Measurements from ENCODE around the gene TEDC1. TPM values are rescaled to one million over a fixed set of nuclear protein-coding genes. Genes with fewer than 3 reads are reported as not detected.

The TEDC1 gene
- total RNA-seq, 1 experiment from 2014 or later: 17.9 TPM

DNA sequence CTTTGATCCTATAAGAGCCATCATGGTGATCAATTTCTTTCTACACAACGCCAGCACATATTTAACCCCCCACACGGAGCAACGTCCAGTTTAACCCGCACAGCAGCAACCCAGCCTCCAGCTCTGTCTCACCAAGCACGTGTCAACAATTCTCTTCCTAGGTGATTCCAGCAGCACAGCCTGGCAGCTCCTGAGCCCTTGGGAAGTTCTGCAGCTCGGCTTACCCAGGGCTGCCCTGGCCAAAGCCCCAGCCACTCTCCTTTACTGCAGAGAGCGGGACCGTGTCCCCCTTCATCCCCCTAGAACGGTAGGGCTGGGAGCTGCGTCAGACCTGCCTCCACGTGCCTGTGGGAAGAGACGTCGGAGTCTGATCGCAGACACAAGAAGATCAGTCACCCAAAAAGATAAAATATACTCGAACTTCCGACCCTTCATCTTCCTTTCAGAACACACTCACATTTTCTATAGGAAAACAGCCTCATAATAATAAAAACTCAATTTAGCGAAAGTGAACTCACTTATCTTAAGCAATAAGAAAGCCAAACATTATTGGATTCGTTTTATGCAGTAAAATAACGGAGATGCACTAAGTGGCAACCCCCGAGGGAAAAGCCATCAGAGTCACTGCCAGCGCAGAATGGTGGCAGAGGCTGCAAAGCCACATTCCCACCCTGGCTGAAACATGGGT lies 42.9 kb downstream of the TEDC1 start (continued):
- TF ChIP-seq E2F4 (CRISPR knock-in tag; IDR thresholded peaks at IDR 0.05; ENCODE audit: borderline replicate concordance, low read depth) (no peak), FOXP1 (CRISPR knock-in tag; IDR thresholded peaks at IDR 0.05; ENCODE audit: borderline replicate concordance) (no peak), MXD4 (CRISPR knock-in tag; IDR thresholded peaks at IDR 0.05; ENCODE audit: borderline replicate concordance) (no peak)

DNA sequence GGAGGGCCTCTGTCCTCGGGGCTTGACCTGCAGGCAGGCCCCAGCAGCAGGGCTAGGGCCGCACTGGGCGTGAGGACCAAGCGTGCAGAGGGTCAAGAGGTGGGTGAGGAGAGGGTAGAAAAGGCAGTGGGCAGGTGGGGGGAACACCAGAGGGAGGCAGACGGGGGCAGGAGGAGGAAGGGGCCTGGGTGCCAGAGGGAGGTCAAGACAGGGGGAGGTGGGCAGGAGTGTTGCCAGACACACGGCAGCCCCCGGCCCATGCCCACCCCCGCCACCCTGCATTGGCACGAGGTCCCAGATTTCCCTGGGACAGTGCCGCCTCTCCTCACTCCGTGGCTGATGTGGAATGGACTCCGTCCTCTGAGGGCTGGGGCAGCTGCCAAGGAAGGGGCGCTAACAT lies 43.5 kb downstream of the TEDC1 start:
- POLR2A ChIA-PET: no interaction called here
- Mint-ChIP-seq H3K9me3 (peaks cover 30% of the 10 kb centered on the region), H3K27me3 (ENCODE audit: low read depth) (peaks cover 27% of the 10 kb centered on the region), H3K4me1 (no peaks in the 10 kb centered on the region), H3K36me3 (peaks cover 19% of the 10 kb centered on the region), H3K27ac (no peak overlapping the region), H3K4me3 (no peak overlapping the region)
- ATAC-seq (no peak), DNase-seq (ENCODE audit: low spot score) (no peak)
- CTCF ChIA-PET: no interaction called here
- TF ChIP-seq JUN (CRISPR knock-in tag; IDR thresholded peaks at IDR 0.05) (no peak), CTCF (IDR thresholded peaks at IDR 0.05) (no peak), E2F4 (CRISPR knock-in tag; IDR thresholded peaks at IDR 0.05; ENCODE audit: borderline replicate concordance, low read depth) (no peak), CREM (CRISPR knock-in tag; IDR thresholded peaks at IDR 0.05) (no peak), ZNF138 (CRISPR knock-in tag; conservative IDR thresholded peaks at IDR 0.05) (no peak), JAZF1 (CRISPR knock-in tag; IDR thresholded peaks at IDR 0.05) (no peak), ATF1 (CRISPR knock-in tag; IDR thresholded peaks at IDR 0.05) (no peak), KAT7 (CRISPR knock-in tag; IDR thresholded peaks at IDR 0.05; ENCODE audit: borderline replicate concordance) (no peak), NR1H2 (CRISPR knock-in tag; IDR thresholded peaks at IDR 0.05) (no peak), ETV6 (CRISPR knock-in tag; IDR thresholded peaks at IDR 0.05) (no peak), ZNF423 (CRISPR knock-in tag; IDR thresholded peaks at IDR 0.05) (no peak), ZNF263 (CRISPR knock-in tag; IDR thresholded peaks at IDR 0.05; ENCODE audit: low read depth) (no peak), ZBTB21 (CRISPR knock-in tag; IDR thresholded peaks at IDR 0.05; ENCODE audit: borderline replicate concordance) (no peak), RELA (CRISPR knock-in tag; IDR thresholded peaks at IDR 0.05; ENCODE audit: borderline replicate concordance) (no peak), USF1 (CRISPR knock-in tag; IDR thresholded peaks at IDR 0.05) (no peak), TEAD4 (CRISPR knock-in tag; IDR thresholded peaks at IDR 0.05) (no peak), PREB (CRISPR knock-in tag; IDR thresholded peaks at IDR 0.05; ENCODE audit: borderline replicate concordance) (no peak), NR2C2 (CRISPR knock-in tag; IDR thresholded peaks at IDR 0.05) (no peak)
- TF ChIP-seq, protein P1, sequence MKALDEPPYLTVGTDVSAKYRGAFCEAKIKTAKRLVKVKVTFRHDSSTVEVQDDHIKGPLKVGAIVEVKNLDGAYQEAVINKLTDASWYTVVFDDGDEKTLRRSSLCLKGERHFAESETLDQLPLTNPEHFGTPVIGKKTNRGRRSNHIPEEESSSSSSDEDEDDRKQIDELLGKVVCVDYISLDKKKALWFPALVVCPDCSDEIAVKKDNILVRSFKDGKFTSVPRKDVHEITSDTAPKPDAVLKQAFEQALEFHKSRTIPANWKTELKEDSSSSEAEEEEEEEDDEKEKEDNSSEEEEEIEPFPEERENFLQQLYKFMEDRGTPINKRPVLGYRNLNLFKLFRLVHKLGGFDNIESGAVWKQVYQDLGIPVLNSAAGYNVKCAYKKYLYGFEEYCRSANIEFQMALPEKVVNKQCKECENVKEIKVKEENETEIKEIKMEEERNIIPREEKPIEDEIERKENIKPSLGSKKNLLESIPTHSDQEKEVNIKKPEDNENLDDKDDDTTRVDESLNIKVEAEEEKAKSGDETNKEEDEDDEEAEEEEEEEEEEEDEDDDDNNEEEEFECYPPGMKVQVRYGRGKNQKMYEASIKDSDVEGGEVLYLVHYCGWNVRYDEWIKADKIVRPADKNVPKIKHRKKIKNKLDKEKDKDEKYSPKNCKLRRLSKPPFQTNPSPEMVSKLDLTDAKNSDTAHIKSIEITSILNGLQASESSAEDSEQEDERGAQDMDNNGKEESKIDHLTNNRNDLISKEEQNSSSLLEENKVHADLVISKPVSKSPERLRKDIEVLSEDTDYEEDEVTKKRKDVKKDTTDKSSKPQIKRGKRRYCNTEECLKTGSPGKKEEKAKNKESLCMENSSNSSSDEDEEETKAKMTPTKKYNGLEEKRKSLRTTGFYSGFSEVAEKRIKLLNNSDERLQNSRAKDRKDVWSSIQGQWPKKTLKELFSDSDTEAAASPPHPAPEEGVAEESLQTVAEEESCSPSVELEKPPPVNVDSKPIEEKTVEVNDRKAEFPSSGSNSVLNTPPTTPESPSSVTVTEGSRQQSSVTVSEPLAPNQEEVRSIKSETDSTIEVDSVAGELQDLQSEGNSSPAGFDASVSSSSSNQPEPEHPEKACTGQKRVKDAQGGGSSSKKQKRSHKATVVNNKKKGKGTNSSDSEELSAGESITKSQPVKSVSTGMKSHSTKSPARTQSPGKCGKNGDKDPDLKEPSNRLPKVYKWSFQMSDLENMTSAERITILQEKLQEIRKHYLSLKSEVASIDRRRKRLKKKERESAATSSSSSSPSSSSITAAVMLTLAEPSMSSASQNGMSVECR (CRISPR knock-in tag; IDR thresholded peaks at IDR 0.05; ENCODE audit: borderline replicate concordance): no peak
